Esophagus muscularis mucosa (tissue), 4 donors: ENCODE measurements around the gene MPRIP. TPM values are rescaled to one million over a fixed set of nuclear protein-coding genes. Genes with fewer than 3 reads are reported as not detected.

Experiments
- DNase-seq: peaks from one replicate; pipeline ENCODE4 v3.0.0-alpha.2; 2017; ENCODE audit errors: extremely low spot score
- H3K27ac ChIP-seq, 4 donors: fragments of 200-600 bp; sonication (generic); replicated peaks in 1 of 4; 1 replicate in 3 of 4; 2 replicates in 1 of 4; pipeline ENCODE4 v1.5.1; 2016 to 2019; ENCODE audit warnings: mild to moderate bottlenecking in 1 of 4
- H3K27me3 ChIP-seq, 4 donors: fragments of 200-600 bp; sonication (generic); one replicate each; pipeline versions ENCODE4 v1.5.1 to v1.6.0; 2016 to 2019
- H3K36me3 ChIP-seq, 4 donors: fragments of 200-600 bp; sonication (generic); one replicate each; pipeline ENCODE4 v1.5.1; 2016 to 2019
- H3K4me1 ChIP-seq, 4 donors: fragments of 200-600 bp; sonication (generic); one replicate each; pipeline ENCODE4 v1.5.1; 2016 to 2019
- H3K4me3 ChIP-seq, 4 donors: fragments of 200-600 bp; sonication (generic); 1 replicate in 2 of 4; 2 replicates in 2 of 4; pipeline ENCODE4 v1.5.1; 2016 to 2019; ENCODE audit warnings: mild to moderate bottlenecking in 4 of 4, moderate library complexity in 1 of 4
- H3K9me3 ChIP-seq, 4 donors: fragments of 200-600 bp; sonication (generic); 1 replicate in 3 of 4; 2 replicates in 1 of 4; pipeline ENCODE4 v1.5.1; 2016 to 2019
- CTCF ChIP-seq, 3 experiments: fragments of 200-600 bp in 2 of 3; fragments of 450-650 bp in 1 of 3; sonication (generic) in 2 of 3; IDR thresholded peaks; one replicate each; pipeline ENCODE4 v1.5.1; 2017 to 2019; ENCODE audit warnings: antibody characterized with exemption in 3 of 3, mild to moderate bottlenecking in 2 of 3, moderate library complexity in 1 of 3
- EP300 ChIP-seq: sonication (generic); formaldehyde crosslinking; IDR thresholded peaks from one replicate; pipeline ENCODE4 v1.6.1; 2017; ENCODE audit warnings: antibody characterized with exemption
- POLR2A ChIP-seq: fragments of 450-650 bp; IDR thresholded peaks from one replicate; pipeline ENCODE4 v1.6.1; 2017; ENCODE audit warnings: antibody characterized with exemption, moderate library complexity, mild to moderate bottlenecking, low read depth
- POLR2AphosphoS5 ChIP-seq, 2 donors: sonication (generic); formaldehyde crosslinking; IDR thresholded peaks; one replicate each; pipeline ENCODE4 v1.6.1; 2017; ENCODE audit warnings: antibody characterized with exemption in 2 of 2
- WGBS: methylation state at CpG from one replicate; pipeline ENCODE4 v1.1.5; 2018; 5-methylcytosine and 5-hydroxymethylcytosine counted together
- intact Hi-C: fragments of 100-400 bp; cut with DNase I; formaldehyde crosslinking; loops from one replicate; pipeline ENCODE4 v1.15.1; 2023
- total RNA-seq, 4 donors: library from RNA; depleted of rRNA; stranded (reverse); fragments of >200 nt; gene quantifications; one replicate each; pipeline versions ENCODE4 v1.1.0 to v1.2.1, GENCODE V29; 2016

The MPRIP gene
- total RNA-seq, 4 donors from 2014 or later: 108 to 194 (median 129) TPM

- TF ChIP-seq EP300 (no peak), POLR2AphosphoS5 (IDR thresholded peaks at IDR 0.05) (peak in 1 of 2 donors; percentile 14)
- DNase-seq: no peak
- no peak overlapping the region for H3K27ac ChIP-seq
Measured at GRCh38 chr17:17028059-17028877, 14.0 kb upstream of the MPRIP start.

GRCh38 chr17:17028878-17029535 lies 13.2 kb upstream of the MPRIP start:
- no peaks in the 10 kb centered on the region for H3K36me3 ChIP-seq
- TF ChIP-seq EP300: no peak
- no peak for TF ChIP-seq CTCF (IDR thresholded peaks at IDR 0.05)
- no peak for TF ChIP-seq POLR2AphosphoS5 (IDR thresholded peaks at IDR 0.05)
- no peak for TF ChIP-seq POLR2A
- no peaks in the 10 kb centered on the region for H3K9me3 ChIP-seq
- DNase-seq: no peak
- 80% methylated on average over 16 of the region's 16 CpGs for WGBS
- H3K4me3 ChIP-seq: no peak overlapping the region
- H3K27ac ChIP-seq: no peak overlapping the region
- H3K27me3 ChIP-seq: no peaks in the 10 kb centered on the region
- intact Hi-C loops: no loop called here
- H3K4me1 ChIP-seq: peaks cover 13 to 19% (median 18%) of the 10 kb centered on the region in 4 donors

More at GRCh38 chr17:17028059-17028877, 14.0 kb upstream of the MPRIP start:
- H3K36me3 ChIP-seq: no peaks in the 10 kb centered on the region
- WGBS: 84% methylated on average over 6 of the region's 12 CpGs
- intact Hi-C loops: no loop called here
- no peaks in the 10 kb centered on the region for H3K9me3 ChIP-seq
- no peak overlapping the region for H3K4me3 ChIP-seq
- peaks cover 13 to 19% (median 18%) of the 10 kb centered on the region in 4 donors for H3K4me1 ChIP-seq
- no peaks in the 10 kb centered on the region for H3K27me3 ChIP-seq

- no peaks in the 10 kb centered on the region for H3K27me3 ChIP-seq
- TF ChIP-seq CTCF (IDR thresholded peaks at IDR 0.05): no peak
- TF ChIP-seq EP300: no peak
- no peak for TF ChIP-seq POLR2A
- TF ChIP-seq POLR2AphosphoS5 (IDR thresholded peaks at IDR 0.05): no peak
- intact Hi-C loops: no loop called here
- no peak overlapping the region for H3K4me3 ChIP-seq
- H3K36me3 ChIP-seq: no peaks in the 10 kb centered on the region
- H3K27ac ChIP-seq: no peak overlapping the region
- no peaks in the 10 kb centered on the region for H3K9me3 ChIP-seq
- DNase-seq: no peak
- H3K4me1 ChIP-seq: peaks cover 13 to 19% (median 17%) of the 10 kb centered on the region in 4 donors
- 69% methylated on average over 9 of the region's 9 CpGs for WGBS
Measured at GRCh38 chr17:17029938-17030337, 12.3 kb upstream of the MPRIP start.

GRCh38 chr17:17030515-17031211 lies 11.6 kb upstream of the MPRIP start:
- no peak for DNase-seq
- Histone ChIP-seq H3K27me3 (no peaks in the 10 kb centered on the region), H3K36me3 (no peaks in the 10 kb centered on the region), H3K4me1 (peaks cover 13 to 19% (median 16%) of the 10 kb centered on the region in 4 donors), H3K9me3 (no peaks in the 10 kb centered on the region), H3K27ac (no peak overlapping the region), H3K4me3 (no peak overlapping the region)
- intact Hi-C loops: no loop called here
- TF ChIP-seq POLR2AphosphoS5 (IDR thresholded peaks at IDR 0.05) (no peak), EP300 (no peak), CTCF (IDR thresholded peaks at IDR 0.05) (no peak), POLR2A (no peak)
- WGBS: 78% methylated on average over 12 of the region's 12 CpGs
